Measurements from ENCODE around the gene DZANK1. TPM values are rescaled to one million over a fixed set of nuclear protein-coding genes. Genes with fewer than 3 reads are reported as not detected.

Gene DZANK1
- total RNA-seq, 1 donor = 1.4 TPM

DNA sequence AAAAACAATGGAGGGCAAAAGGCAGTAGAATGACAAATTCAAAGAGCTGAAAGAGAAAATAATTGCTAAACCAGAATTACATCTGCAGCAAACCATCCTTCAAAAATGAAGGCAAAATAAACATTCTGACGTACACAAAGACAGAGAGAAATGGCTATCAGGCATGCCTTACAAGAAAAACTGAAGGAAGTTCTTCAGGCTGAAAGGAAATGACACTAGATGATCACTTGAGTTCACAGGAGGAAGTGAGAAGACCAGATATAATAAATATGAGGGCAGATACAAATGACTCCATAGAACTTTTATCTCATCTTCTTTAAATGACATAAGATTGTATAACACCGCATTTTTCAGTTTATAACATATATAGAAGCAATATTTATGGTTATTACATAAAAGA, 30.0 kb downstream of the DZANK1 start:
- no peaks in the 10 kb centered on the region for H3K79me2 ChIP-seq (ENCODE audit: insufficient read depth, low read length)
- H3K36me3 ChIP-seq (ENCODE audit: insufficient read depth, low read length) = no peaks in the 10 kb centered on the region
- H3K4me2 ChIP-seq (ENCODE audit: insufficient read depth, low read length) = no peak overlapping the region
- no peak overlapping the region for H2AFZ ChIP-seq (ENCODE audit: low read length)
- no peaks in the 10 kb centered on the region for H3K4me1 ChIP-seq (ENCODE audit: insufficient read depth, low read length)
- H3K4me3 ChIP-seq (ENCODE audit: insufficient read depth, low read length) = no peak overlapping the region
- H3K9me3 ChIP-seq (ENCODE audit: low read depth, low read length) = no peaks in the 10 kb centered on the region
- TF ChIP-seq, protein P1, sequence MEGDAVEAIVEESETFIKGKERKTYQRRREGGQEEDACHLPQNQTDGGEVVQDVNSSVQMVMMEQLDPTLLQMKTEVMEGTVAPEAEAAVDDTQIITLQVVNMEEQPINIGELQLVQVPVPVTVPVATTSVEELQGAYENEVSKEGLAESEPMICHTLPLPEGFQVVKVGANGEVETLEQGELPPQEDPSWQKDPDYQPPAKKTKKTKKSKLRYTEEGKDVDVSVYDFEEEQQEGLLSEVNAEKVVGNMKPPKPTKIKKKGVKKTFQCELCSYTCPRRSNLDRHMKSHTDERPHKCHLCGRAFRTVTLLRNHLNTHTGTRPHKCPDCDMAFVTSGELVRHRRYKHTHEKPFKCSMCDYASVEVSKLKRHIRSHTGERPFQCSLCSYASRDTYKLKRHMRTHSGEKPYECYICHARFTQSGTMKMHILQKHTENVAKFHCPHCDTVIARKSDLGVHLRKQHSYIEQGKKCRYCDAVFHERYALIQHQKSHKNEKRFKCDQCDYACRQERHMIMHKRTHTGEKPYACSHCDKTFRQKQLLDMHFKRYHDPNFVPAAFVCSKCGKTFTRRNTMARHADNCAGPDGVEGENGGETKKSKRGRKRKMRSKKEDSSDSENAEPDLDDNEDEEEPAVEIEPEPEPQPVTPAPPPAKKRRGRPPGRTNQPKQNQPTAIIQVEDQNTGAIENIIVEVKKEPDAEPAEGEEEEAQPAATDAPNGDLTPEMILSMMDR (IDR thresholded peaks at IDR 0.05; ENCODE audit: extremely low read depth, low read depth, low read length) = no peak
- H3K27ac ChIP-seq (ENCODE audit: low read depth, low read length) = no peak overlapping the region
- H4K20me1 ChIP-seq (ENCODE audit: insufficient read depth, low read length) = no peaks in the 10 kb centered on the region
- no peaks in the 10 kb centered on the region for H3K27me3 ChIP-seq (ENCODE audit: insufficient read depth, low read length)
- DNase-seq (ENCODE audit: insufficient read length, low spot score, missing footprints) = no peak

DNA sequence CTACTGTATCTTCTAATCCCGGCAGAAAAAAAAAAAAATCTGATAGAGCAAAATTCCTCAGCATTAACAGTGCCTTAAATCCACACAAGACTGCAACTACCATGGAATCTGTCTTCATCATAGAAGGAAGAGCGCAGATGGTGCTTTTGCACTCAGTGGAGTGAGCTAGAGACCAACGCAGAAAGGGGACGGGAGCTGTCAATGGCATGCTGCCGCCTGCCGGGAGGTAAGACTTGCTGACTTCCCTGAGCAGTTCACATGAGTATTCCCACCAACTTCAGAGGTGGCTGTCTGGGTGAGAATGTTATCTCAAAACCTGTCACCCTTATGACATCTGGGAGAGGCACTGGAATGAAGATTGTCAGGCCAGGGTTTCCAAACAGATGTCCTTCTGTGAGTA, 35.6 kb downstream of the DZANK1 start:
- no peaks in the 10 kb centered on the region for H3K9me3 ChIP-seq (ENCODE audit: low read depth, low read length)
- no peaks in the 10 kb centered on the region for H3K36me3 ChIP-seq (ENCODE audit: insufficient read depth, low read length)
- no peaks in the 10 kb centered on the region for H4K20me1 ChIP-seq (ENCODE audit: insufficient read depth, low read length)
- no peaks in the 10 kb centered on the region for H3K27me3 ChIP-seq (ENCODE audit: insufficient read depth, low read length)
- H3K27ac ChIP-seq (ENCODE audit: low read depth, low read length) = no peak overlapping the region
- no peak overlapping the region for H2AFZ ChIP-seq (ENCODE audit: low read length)
- peaks cover 12% of the 10 kb centered on the region for H3K4me1 ChIP-seq (ENCODE audit: insufficient read depth, low read length)
- H3K4me2 ChIP-seq (ENCODE audit: insufficient read depth, low read length) = no peak overlapping the region
- DNase-seq (ENCODE audit: insufficient read length, low spot score, missing footprints) = no peak
- TF ChIP-seq, protein P1 (IDR thresholded peaks at IDR 0.05; ENCODE audit: extremely low read depth, low read depth, low read length) = no peak
- no peak overlapping the region for H3K4me3 ChIP-seq (ENCODE audit: insufficient read depth, low read length)
- H3K79me2 ChIP-seq (ENCODE audit: insufficient read depth, low read length) = no peaks in the 10 kb centered on the region

DNA sequence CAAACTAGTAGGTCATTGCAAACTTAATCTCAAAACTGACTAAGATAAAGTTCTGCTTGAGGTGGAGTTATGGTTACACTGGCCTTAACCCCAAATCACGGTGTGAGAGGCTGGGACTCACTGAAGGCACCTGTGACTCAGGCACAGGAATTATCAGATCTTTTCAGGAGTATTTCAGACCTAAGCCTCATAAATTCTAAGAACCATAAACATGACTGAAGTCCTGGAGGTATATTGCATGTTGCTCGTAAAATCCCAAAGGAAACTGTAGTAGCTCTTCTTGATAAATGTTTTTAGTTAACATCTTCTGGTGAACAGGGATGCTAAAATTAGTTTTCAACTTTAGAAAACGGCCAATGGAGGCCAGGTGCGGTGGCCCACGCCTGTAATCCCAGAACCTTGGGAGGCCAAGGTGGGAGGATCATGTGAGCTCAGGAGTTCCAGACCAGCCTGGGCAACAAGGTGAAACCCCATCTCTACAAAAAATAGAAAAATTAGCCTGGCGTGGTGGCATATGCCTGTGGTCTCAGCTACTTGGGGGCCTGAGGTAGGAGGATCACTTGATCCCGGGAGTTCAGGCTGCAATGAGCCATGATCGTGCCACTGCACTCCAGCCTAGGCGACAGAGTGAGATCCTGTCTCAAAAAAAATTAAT, 36.5 kb downstream of the DZANK1 start:
- Histone ChIP-seq H3K4me2 (ENCODE audit: insufficient read depth, low read length) (no peak overlapping the region), H3K4me1 (ENCODE audit: insufficient read depth, low read length) (peaks cover 12% of the 10 kb centered on the region), H3K9me3 (ENCODE audit: low read depth, low read length) (no peaks in the 10 kb centered on the region), H3K36me3 (ENCODE audit: insufficient read depth, low read length) (no peaks in the 10 kb centered on the region), H3K27me3 (ENCODE audit: insufficient read depth, low read length) (no peaks in the 10 kb centered on the region), H3K4me3 (ENCODE audit: insufficient read depth, low read length) (no peak overlapping the region), H3K79me2 (ENCODE audit: insufficient read depth, low read length) (no peaks in the 10 kb centered on the region), H2AFZ (ENCODE audit: low read length) (no peak overlapping the region), H3K27ac (ENCODE audit: low read depth, low read length) (no peak overlapping the region), H4K20me1 (ENCODE audit: insufficient read depth, low read length) (no peaks in the 10 kb centered on the region)
- no peak for DNase-seq (ENCODE audit: insufficient read length, low spot score, missing footprints)
- TF ChIP-seq, protein P1 (IDR thresholded peaks at IDR 0.05; ENCODE audit: extremely low read depth, low read depth, low read length) = no peak

DNA sequence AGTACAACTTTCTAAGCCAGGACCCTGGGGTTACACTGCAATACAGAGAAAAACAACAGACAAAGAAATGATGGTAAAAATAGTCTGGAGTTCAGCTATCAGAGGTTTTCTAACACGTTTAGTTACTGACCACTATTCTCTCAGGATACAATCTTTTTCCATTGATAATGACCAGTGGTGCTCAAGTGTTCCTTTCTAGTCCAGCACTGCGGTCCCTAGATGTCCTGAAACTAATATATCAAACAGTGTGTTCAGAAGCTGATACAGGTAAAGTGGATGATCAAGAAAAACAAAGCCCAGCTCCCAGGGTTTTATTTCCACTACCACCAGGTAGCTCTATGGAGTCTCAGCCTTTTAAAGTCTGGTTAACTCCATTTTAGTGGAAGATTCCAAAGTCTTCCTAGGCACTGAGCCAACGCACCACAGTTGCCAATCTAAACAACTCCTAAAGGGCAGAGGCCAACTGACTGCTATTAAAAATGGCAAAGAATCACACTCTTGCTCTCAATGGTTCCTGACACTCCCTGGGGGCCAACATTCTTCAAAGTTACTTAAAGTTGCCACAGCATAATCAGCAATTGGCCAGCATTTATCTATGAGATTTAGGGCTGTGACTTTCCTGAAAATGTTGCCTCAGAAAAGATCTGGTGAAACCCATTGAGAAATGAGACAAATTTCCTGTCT, 38.2 kb downstream of the DZANK1 start:
- peak; percentile 75 for DNase-seq (ENCODE audit: insufficient read length, low spot score, missing footprints)

More for the DNA sequence above, 38.2 kb downstream of the DZANK1 start:
- TF ChIP-seq, protein P1 (IDR thresholded peaks at IDR 0.05; ENCODE audit: extremely low read depth, low read depth, low read length) = no peak
- H3K4me2 ChIP-seq (ENCODE audit: insufficient read depth, low read length) = no peak overlapping the region
- no peaks in the 10 kb centered on the region for H3K9me3 ChIP-seq (ENCODE audit: low read depth, low read length)
- no peak overlapping the region for H3K27ac ChIP-seq (ENCODE audit: low read depth, low read length)
- no peaks in the 10 kb centered on the region for H3K27me3 ChIP-seq (ENCODE audit: insufficient read depth, low read length)
- no peaks in the 10 kb centered on the region for H3K79me2 ChIP-seq (ENCODE audit: insufficient read depth, low read length)
- H3K36me3 ChIP-seq (ENCODE audit: insufficient read depth, low read length) = no peaks in the 10 kb centered on the region
- peaks cover 12% of the 10 kb centered on the region for H3K4me1 ChIP-seq (ENCODE audit: insufficient read depth, low read length)
- H4K20me1 ChIP-seq (ENCODE audit: insufficient read depth, low read length) = no peaks in the 10 kb centered on the region
- H3K4me3 ChIP-seq (ENCODE audit: insufficient read depth, low read length) = no peak overlapping the region
- H2AFZ ChIP-seq (ENCODE audit: low read length) = no peak overlapping the region

All from osteoblast (primary cell).